ENCODE measurements around the gene MAP3K19. TPM values are rescaled to one million over a fixed set of nuclear protein-coding genes. Genes with fewer than 3 reads are reported as not detected.

Gene MAP3K19
- total RNA-seq, 4 donors from 2014 or later = not detected

DNA sequence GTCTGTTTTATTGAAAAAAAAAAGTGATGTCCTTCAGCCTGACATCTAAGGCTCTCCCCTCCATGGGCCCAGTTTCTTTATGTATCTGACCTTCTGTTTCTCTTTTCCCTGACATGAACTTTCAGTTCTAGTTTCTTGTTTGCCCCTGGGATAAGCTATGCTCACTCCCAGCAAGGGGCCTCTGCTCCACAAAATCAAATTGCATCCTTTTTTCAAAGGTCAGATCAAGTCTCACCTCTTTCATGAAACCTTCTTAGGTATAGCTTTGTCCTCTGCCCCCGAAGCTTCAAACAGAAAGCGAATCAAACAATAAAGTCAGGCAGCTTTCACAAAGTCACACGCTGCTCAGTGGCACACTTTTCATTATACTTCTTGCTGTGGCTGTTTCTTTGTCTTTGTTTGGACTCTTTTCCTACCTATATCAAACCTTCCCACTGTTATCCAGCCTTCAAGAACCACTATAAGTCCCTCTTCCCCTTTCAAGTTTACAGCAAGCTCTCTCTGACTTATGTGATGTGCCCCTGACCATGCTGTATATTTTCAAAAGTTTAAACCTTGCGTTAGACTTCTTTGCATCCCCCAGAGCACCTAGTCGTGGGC lies 23.3 kb downstream of the MAP3K19 start:
- Histone ChIP-seq H3K36me3 (no peaks in the 10 kb centered on the region), H3K4me3 (no peak overlapping the region), H3K4me1 (no peaks in the 10 kb centered on the region), H3K9me3 (no peaks in the 10 kb centered on the region), H3K27me3 (no peaks in the 10 kb centered on the region), H3K27ac (no peak overlapping the region)
- WGBS, 2 donors (ENCODE audit: low coverage in 1 of 2) = 83 to 100% methylated on average over 3 to 4 of the region's 5 CpGs
- no peak for ATAC-seq
- TF ChIP-seq EP300 (IDR thresholded peaks at IDR 0.05) = no peak
- TF ChIP-seq POLR2A (IDR thresholded peaks at IDR 0.05) = no peak
- TF ChIP-seq, protein P1, sequence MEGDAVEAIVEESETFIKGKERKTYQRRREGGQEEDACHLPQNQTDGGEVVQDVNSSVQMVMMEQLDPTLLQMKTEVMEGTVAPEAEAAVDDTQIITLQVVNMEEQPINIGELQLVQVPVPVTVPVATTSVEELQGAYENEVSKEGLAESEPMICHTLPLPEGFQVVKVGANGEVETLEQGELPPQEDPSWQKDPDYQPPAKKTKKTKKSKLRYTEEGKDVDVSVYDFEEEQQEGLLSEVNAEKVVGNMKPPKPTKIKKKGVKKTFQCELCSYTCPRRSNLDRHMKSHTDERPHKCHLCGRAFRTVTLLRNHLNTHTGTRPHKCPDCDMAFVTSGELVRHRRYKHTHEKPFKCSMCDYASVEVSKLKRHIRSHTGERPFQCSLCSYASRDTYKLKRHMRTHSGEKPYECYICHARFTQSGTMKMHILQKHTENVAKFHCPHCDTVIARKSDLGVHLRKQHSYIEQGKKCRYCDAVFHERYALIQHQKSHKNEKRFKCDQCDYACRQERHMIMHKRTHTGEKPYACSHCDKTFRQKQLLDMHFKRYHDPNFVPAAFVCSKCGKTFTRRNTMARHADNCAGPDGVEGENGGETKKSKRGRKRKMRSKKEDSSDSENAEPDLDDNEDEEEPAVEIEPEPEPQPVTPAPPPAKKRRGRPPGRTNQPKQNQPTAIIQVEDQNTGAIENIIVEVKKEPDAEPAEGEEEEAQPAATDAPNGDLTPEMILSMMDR (IDR thresholded peaks at IDR 0.05) = no peak
- no peak for TF ChIP-seq POLR2AphosphoS5 (IDR thresholded peaks at IDR 0.05)

DNA sequence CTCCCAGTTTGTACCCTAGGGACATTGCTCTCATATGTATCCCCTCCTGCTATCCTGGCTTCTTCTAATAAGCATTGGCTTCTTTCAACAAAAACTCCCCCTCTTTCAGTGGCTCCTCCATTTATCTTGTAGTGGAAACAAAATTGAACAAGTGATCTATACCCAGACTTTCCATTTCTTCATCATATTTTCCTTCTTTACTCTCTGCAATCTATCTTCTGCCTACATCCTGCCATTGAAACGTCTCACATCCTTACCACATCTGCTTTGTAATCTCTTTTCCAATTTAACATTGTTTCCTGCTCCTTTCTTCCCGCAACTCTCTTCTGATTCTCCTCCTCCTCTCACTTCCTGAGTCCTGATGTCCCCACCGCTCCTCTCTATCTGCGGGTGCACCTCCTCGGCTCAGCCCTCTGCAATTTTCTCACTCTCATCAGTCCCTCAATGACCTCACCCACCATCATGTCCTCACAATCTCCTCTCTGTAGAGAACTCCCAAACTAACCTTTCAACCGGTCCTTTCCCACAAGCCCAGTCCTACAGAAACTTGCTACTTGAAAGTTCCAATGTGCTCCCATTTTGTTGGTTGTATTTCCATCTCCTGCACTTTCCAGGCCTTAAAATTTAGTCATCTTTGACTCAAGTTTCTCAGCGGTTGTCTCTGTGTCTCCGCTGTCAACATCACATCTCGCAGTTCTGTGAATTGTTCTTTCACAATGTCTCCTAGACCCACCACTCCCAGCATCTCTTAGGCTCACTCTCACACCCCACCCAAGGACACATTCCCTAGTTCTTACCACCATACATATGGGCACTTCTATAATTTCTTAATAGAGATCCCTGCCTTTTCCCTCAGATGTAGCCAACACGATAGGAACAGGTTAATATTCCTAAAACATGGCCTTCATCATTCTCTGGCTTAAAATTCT lies 24.0 kb downstream of the MAP3K19 start:
- ATAC-seq = no peak

DNA sequence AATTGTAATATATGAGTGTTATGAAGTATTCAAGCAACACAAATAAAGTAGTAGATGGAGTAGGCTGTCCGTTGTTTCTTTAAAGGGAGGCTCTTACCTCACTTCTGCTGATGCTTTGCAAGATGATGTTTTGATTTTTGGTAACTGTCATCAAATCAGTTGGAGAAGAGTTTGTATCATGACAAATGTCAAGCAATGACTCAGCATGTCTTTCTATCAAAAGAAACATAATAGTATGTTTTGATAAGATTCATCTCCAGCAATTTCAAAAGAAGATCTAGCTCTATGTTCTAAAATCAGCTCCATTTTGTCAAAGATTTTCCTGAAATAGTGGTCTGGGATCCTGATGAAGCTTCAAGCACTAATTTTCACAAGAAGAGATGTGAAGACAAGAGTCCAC lies 25.6 kb downstream of the MAP3K19 start:
- no peak overlapping the region for H3K27ac ChIP-seq
- no peak overlapping the region for H3K4me3 ChIP-seq
- no peak for ATAC-seq
- no peaks in the 10 kb centered on the region for H3K4me1 ChIP-seq
- 74 to 93% methylated on average over 1 of the region's 1 CpG for WGBS, 2 donors (ENCODE audit: low coverage in 1 of 2)
- no peak for TF ChIP-seq POLR2A (IDR thresholded peaks at IDR 0.05)
- TF ChIP-seq POLR2AphosphoS5 (IDR thresholded peaks at IDR 0.05) = no peak
- TF ChIP-seq EP300 (IDR thresholded peaks at IDR 0.05) = no peak
- TF ChIP-seq, protein P1 (IDR thresholded peaks at IDR 0.05) = no peak
- no peaks in the 10 kb centered on the region for H3K9me3 ChIP-seq
- H3K36me3 ChIP-seq = no peaks in the 10 kb centered on the region
- H3K27me3 ChIP-seq = no peaks in the 10 kb centered on the region

More for the DNA sequence above, 24.0 kb downstream of the MAP3K19 start:
- Histone ChIP-seq H3K4me1 (no peaks in the 10 kb centered on the region), H3K9me3 (no peaks in the 10 kb centered on the region), H3K4me3 (no peak overlapping the region), H3K27me3 (no peaks in the 10 kb centered on the region), H3K36me3 (no peaks in the 10 kb centered on the region), H3K27ac (no peak overlapping the region)
- no peak for TF ChIP-seq EP300 (IDR thresholded peaks at IDR 0.05)
- TF ChIP-seq POLR2A (IDR thresholded peaks at IDR 0.05) = no peak
- no peak for TF ChIP-seq POLR2AphosphoS5 (IDR thresholded peaks at IDR 0.05)
- WGBS, 2 donors (ENCODE audit: low coverage in 1 of 2) = 75 to 77% methylated on average over 7 to 10 of the region's 10 CpGs

DNA sequence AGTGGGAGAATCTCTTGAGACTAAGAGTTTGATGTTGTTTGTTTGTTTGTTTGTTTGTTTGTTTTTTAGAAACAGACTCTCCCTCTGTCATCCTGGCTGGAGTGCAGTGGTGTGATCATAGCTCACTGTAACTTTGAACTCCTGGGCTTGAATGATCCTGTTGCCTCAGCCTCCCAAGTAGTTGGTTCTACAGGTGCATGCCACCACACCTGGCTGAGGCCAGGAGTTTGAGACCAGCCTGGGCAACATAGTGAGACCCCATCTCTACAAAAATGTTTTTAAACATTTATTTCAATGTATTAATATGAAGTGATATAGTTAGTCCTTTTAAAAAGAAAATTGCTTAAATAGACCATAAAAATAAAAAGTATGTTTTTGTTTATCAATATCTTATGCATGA lies 35.6 kb downstream of the MAP3K19 start:
- no peak overlapping the region for H3K4me3 ChIP-seq
- no peak overlapping the region for H3K27ac ChIP-seq
- ATAC-seq = no peak
- no peaks in the 10 kb centered on the region for H3K4me1 ChIP-seq
- no peaks in the 10 kb centered on the region for H3K27me3 ChIP-seq
- H3K9me3 ChIP-seq = no peaks in the 10 kb centered on the region
- no peaks in the 10 kb centered on the region for H3K36me3 ChIP-seq
- TF ChIP-seq, protein P1 (IDR thresholded peaks at IDR 0.05) = no peak
- no peak for TF ChIP-seq POLR2A (IDR thresholded peaks at IDR 0.05)
- no peak for TF ChIP-seq EP300 (IDR thresholded peaks at IDR 0.05)
- no peak for TF ChIP-seq POLR2AphosphoS5 (IDR thresholded peaks at IDR 0.05)

DNA sequence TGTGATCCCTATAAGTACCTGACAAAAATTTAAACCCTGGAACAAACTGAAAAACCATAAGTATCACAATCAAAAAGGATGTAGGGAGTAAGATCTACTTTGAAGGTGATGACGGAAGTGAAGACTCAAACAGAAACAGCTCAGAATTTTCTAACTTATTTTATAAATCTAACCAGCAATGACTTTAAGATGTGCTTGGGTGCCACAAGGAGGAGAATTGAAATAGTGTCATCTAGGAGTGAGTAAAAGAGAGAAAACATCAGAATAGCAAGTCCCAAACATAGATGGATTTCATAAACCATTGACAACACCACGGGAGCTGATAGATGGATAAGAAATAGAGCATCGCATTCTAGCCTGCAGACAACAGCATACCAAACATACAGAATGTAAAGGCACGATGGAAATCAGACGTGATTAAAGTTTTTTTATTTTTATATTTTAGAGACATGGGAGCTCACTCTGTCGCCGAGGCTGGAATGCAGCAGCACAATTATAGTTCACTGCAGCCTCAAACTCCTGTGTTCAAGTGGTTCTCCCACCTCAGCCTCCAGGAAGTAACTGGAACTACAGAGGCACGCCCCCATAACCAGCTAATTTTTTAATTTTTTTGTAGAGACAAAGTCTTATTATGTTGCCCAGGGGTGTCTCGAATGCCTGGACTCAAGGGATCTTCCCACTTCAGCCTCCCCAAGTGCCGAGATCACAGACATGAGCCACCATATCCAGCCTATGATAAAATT lies 36.9 kb downstream of the MAP3K19 start:
- WGBS, 2 donors (ENCODE audit: low coverage in 1 of 2) = 76 to 85% methylated on average over 9 of the region's 10 CpGs
- no peaks in the 10 kb centered on the region for H3K4me1 ChIP-seq
- ATAC-seq = no peak

More for the DNA sequence above, 36.9 kb downstream of the MAP3K19 start:
- no peak for TF ChIP-seq EP300 (IDR thresholded peaks at IDR 0.05)
- TF ChIP-seq POLR2A (IDR thresholded peaks at IDR 0.05) = no peak
- TF ChIP-seq, protein P1 (IDR thresholded peaks at IDR 0.05) = no peak
- TF ChIP-seq POLR2AphosphoS5 (IDR thresholded peaks at IDR 0.05) = no peak
- no peak overlapping the region for H3K27ac ChIP-seq
- no peak overlapping the region for H3K4me3 ChIP-seq
- no peaks in the 10 kb centered on the region for H3K36me3 ChIP-seq
- H3K27me3 ChIP-seq = no peaks in the 10 kb centered on the region
- no peaks in the 10 kb centered on the region for H3K9me3 ChIP-seq
